GM23338 (cell line): Measurements from ENCODE around the gene APOBEC3B. TPM values are rescaled to one million over a fixed set of nuclear protein-coding genes. Genes with fewer than 3 reads are reported as not detected.
"Not testable (repeated sequence)": the region's sequence is repeated elsewhere in the genome, so short reads cannot be mapped to it uniquely, and the experiment has no call there.

Experiments
- ATAC-seq: fragments of 200-7000 bp; cut with Tn5 transposase; 3 replicates; pipeline ENCODE4 v1.9.1; 2020
- DNase-seq: peaks from one replicate; pipeline ENCODE4 v3.0.0-alpha.2; 2015; ENCODE audit warnings: low spot score
- H2AFZ ChIP-seq: fragments of 200-600 bp; sonication (generic); 2 replicates; pipeline ENCODE4 v1.8.0; 2016; ENCODE audit warnings: antibody characterized with exemption, mild to moderate bottlenecking, moderate library complexity
- H3F3A ChIP-seq: fragments of 200-600 bp; sonication (generic); replicated peaks from 2 replicates; pipeline ENCODE4 v1.8.0; 2017; ENCODE audit warnings: antibody characterized with exemption, mixed run types, low read depth
- H3K27ac ChIP-seq: fragments of 200-600 bp; sonication (generic); 2 replicates; pipeline ENCODE4 v1.6.1; 2016; ENCODE audit warnings: low read depth
- H3K27me3 ChIP-seq: fragments of 200-600 bp; sonication (generic); 2 replicates; pipeline ENCODE4 v1.8.0; 2016; ENCODE audit warnings: mild to moderate bottlenecking, mixed run types, moderate library complexity; ENCODE audit not compliant: insufficient read depth
- H3K36me3 ChIP-seq: fragments of 200-600 bp; sonication (generic); 2 replicates; pipeline ENCODE4 v1.8.0; 2016; ENCODE audit warnings: mild to moderate bottlenecking; ENCODE audit not compliant: insufficient read depth
- H3K4me1 ChIP-seq: fragments of 200-600 bp; sonication (generic); 2 replicates; pipeline ENCODE4 v1.8.0; 2016; ENCODE audit warnings: mild to moderate bottlenecking, moderate library complexity; ENCODE audit not compliant: insufficient read depth
- H3K4me2 ChIP-seq: fragments of 200-600 bp; sonication (generic); 2 replicates; pipeline ENCODE4 v1.7.1; 2017; ENCODE audit warnings: mixed run types
- H3K4me3 ChIP-seq: fragments of 200-600 bp; sonication (generic); 2 replicates; pipeline ENCODE4 v1.6.1; 2016; ENCODE audit warnings: mixed run types
- H3K79me2 ChIP-seq: fragments of 200-600 bp; sonication (generic); replicated peaks from 2 replicates; pipeline ENCODE4 v1.8.0; 2017; ENCODE audit warnings: mild to moderate bottlenecking; ENCODE audit not compliant: insufficient read depth
- H3K9me2 ChIP-seq: fragments of 200-600 bp; sonication (generic); 2 replicates; pipeline ENCODE4 v1.8.0; 2017; ENCODE audit not compliant: insufficient read depth
- H4K20me1 ChIP-seq: fragments of 200-600 bp; sonication (generic); replicated peaks from 2 replicates; pipeline ENCODE4 v1.8.0; 2017; ENCODE audit warnings: mild to moderate bottlenecking; ENCODE audit not compliant: insufficient read depth
- H3K27ac Mint-ChIP-seq: 2 replicates; pipeline ENCODE4 v1.8.0; 2020; ENCODE audit warnings: inconsistent platforms, mild to moderate bottlenecking, moderate library complexity, mixed read lengths
- H3K27me3 Mint-ChIP-seq: 3 replicates; pipeline ENCODE4 v1.8.0; 2022; ENCODE audit warnings: low read depth, mild to moderate bottlenecking, moderate library complexity, mixed read lengths, inconsistent platforms; ENCODE audit not compliant: insufficient read depth, poor library complexity
- H3K36me3 Mint-ChIP-seq: 3 replicates; pipeline ENCODE4 v1.8.0; 2021; ENCODE audit warnings: low read depth, mild to moderate bottlenecking, inconsistent platforms, moderate library complexity, mixed read lengths
- H3K4me1 Mint-ChIP-seq: 3 replicates; pipeline ENCODE4 v1.8.0; 2020; ENCODE audit warnings: mild to moderate bottlenecking, inconsistent platforms, mixed read lengths
- H3K4me3 Mint-ChIP-seq: 3 replicates; pipeline ENCODE4 v1.8.0; 2021; ENCODE audit warnings: moderate library complexity, mild to moderate bottlenecking, inconsistent platforms, mixed read lengths
- H3K9me3 Mint-ChIP-seq: 3 replicates; pipeline ENCODE4 v1.8.0; 2020; ENCODE audit warnings: moderate library complexity, mild to moderate bottlenecking, inconsistent platforms, mixed read lengths
- CREB1 ChIP-seq: fragments of 250-450 bp; sonication (Bioruptor Pico); IDR thresholded peaks from 2 replicates; pipeline ENCODE4 v1.5.0; 2020; ENCODE audit warnings: low read depth, mild to moderate bottlenecking, moderate library complexity
- CTCF ChIP-seq, 2 experiments: fragments of 200-600 bp in 1 of 2; sonication (generic) in 1 of 2; conservative IDR thresholded peaks; 2 replicates each; pipeline versions ENCODE4 v1.5.1 to v1.6.1; 2016 to 2017; ENCODE audit warnings: antibody characterized with exemption in 2 of 2, low read depth in 2 of 2, mild to moderate bottlenecking in 2 of 2, moderate library complexity in 1 of 2
- ETS1 ChIP-seq: IDR thresholded peaks from 2 replicates; pipeline ENCODE4 v1.6.1; 2016; ENCODE audit warnings: antibody characterized with exemption
- NANOG ChIP-seq: IDR thresholded peaks from 2 replicates; pipeline ENCODE4 v1.6.1; 2016; ENCODE audit warnings: antibody characterized with exemption, borderline replicate concordance
- POLR2AphosphoS5 ChIP-seq: IDR thresholded peaks from 2 replicates; pipeline ENCODE4 v1.6.1; 2016; ENCODE audit warnings: antibody characterized with exemption, low read depth
- STAT1 ChIP-seq: IDR thresholded peaks from one replicate; pipeline ENCODE4 v1.6.1; 2016; ENCODE audit warnings: antibody characterized with exemption; ENCODE audit not compliant: unreplicated experiment
- ZNF114 ChIP-seq: fragments of 250-450 bp; sonication (Bioruptor Pico); IDR thresholded peaks from 2 replicates; pipeline ENCODE4 v1.5.0; 2020; ENCODE audit warnings: mild to moderate bottlenecking, moderate library complexity
- ZNF331 ChIP-seq: fragments of 250-450 bp; sonication (Bioruptor Pico); IDR thresholded peaks from 2 replicates; pipeline ENCODE4 v1.5.0; 2020; ENCODE audit warnings: low read depth, mild to moderate bottlenecking, moderate library complexity
- ZNF462 ChIP-seq: fragments of 250-450 bp; sonication (Bioruptor Pico); IDR thresholded peaks from 2 replicates; pipeline ENCODE4 v1.5.0; 2020; ENCODE audit warnings: mild to moderate bottlenecking, moderate library complexity
- polyA plus RNA-seq: library from polyadenylated mRNA; unstranded; fragments of >200 nt; fragmentation: Nextera tagmentation; extraction: Ambion mirVana; gene quantifications from 2 replicates; pipeline ENCODE4 v1.2.1, GENCODE V29; 2016
- total RNA-seq: library from RNA; depleted of rRNA; stranded (reverse); fragments of >200 nt; shearing (Covaris generic); gene quantifications from 2 replicates; pipeline ENCODE4 v1.2.3, GENCODE V29; 2014

Gene APOBEC3B
- total and polyA plus RNA-seq, 2 experiments from 2014 or later: 7.0 to 9.2 TPM

- TF ChIP-seq ZNF462 (CRISPR knock-in tag): no peak
- no peak for TF ChIP-seq POLR2AphosphoS5
- TF ChIP-seq ETS1: no peak
- no peak for TF ChIP-seq NANOG
- TF ChIP-seq ZNF331 (CRISPR knock-in tag): no peak
- no peak for TF ChIP-seq STAT1
- no peak for TF ChIP-seq ZNF114 (CRISPR knock-in tag)
- TF ChIP-seq CREB1 (CRISPR knock-in tag): no peak
- TF ChIP-seq CTCF (conservative IDR thresholded peaks at IDR 0.05; ENCODE audit: low read depth in 2 of 2): no peak
Measured at GRCh38 chr22:38957808-38958650, 24.1 kb upstream of the APOBEC3B start (continued).

- H3K4me2 ChIP-seq, H3K36me3 ChIP-seq, H3K27ac Mint-ChIP-seq, H3K4me3 Mint-ChIP-seq, H3K27ac ChIP-seq, H2AFZ ChIP-seq, H3K4me1 ChIP-seq, H3K4me3 ChIP-seq, H3K9me3 Mint-ChIP-seq, H3K4me1 Mint-ChIP-seq, H4K20me1 ChIP-seq, ATAC-seq, DNase-seq, H3K27me3 ChIP-seq, H3K36me3 Mint-ChIP-seq, H3F3A ChIP-seq, H3K27me3 Mint-ChIP-seq, H3K9me2 ChIP-seq, H3K79me2 ChIP-seq: not testable (repeated sequence)
Measured at GRCh38 chr22:38958651-38958943, 23.6 kb upstream of the APOBEC3B start.
